ENCODE data around the gene COX14.
A peak's percentile ranks its signal among the peaks of the same experiment; 100 is the strongest.

COX14 gene

GRCh38 chr12:50070314-50071060 lies 41.5 kb upstream of the COX14 start:
- peak; percentile 94 for TF ChIP-seq CTCF (IDR thresholded peaks at IDR 0.05; ENCODE audit: extremely low read depth, insufficient read depth, missing control alignments)
- DNase-seq (ENCODE audit: low spot score) = peak; percentile 71
- in situ Hi-C loops (cut with MboI; ENCODE audit: low pct_unique_long_range_greater_than_20kb, low sequenced_read_pairs, unreplicated experiment) = loop anchor here (10.0 kb wide), 1 partner anchor 94 kb away; the partner anchor contains the start of gene CERS5

GRCh38 chr12:50072198-50072907 lies 39.7 kb upstream of the COX14 start:
- no peak for DNase-seq (ENCODE audit: low spot score)
- in situ Hi-C loops (cut with MboI; ENCODE audit: low pct_unique_long_range_greater_than_20kb, low sequenced_read_pairs, unreplicated experiment) = loop anchor here (10.0 kb wide), 1 partner anchor 92 kb away; the partner anchor contains the start of gene CERS5
- TF ChIP-seq CTCF (IDR thresholded peaks at IDR 0.05; ENCODE audit: extremely low read depth, insufficient read depth, missing control alignments) = no peak

- in situ Hi-C loops (cut with MboI; ENCODE audit: low pct_unique_long_range_greater_than_20kb, low sequenced_read_pairs, unreplicated experiment) = loop anchor here (10.0 kb wide), 1 partner anchor 92 kb away; the partner anchor contains the start of gene CERS5
- TF ChIP-seq CTCF (IDR thresholded peaks at IDR 0.05; ENCODE audit: extremely low read depth, insufficient read depth, missing control alignments) = no peak
- DNase-seq (ENCODE audit: low spot score) = no peak
These were observed 38.8 kb upstream of the COX14 start for GRCh38 chr12:50073206-50073605.

- no peak for TF ChIP-seq CTCF (IDR thresholded peaks at IDR 0.05; ENCODE audit: extremely low read depth, insufficient read depth, missing control alignments)
- in situ Hi-C loops (cut with MboI; ENCODE audit: low pct_unique_long_range_greater_than_20kb, low sequenced_read_pairs, unreplicated experiment) = loop anchor here (10.0 kb wide), 1 partner anchor 91 kb away; the partner anchor contains the start of gene CERS5
- no peak for DNase-seq (ENCODE audit: low spot score)
These were observed 38.3 kb upstream of the COX14 start for GRCh38 chr12:50073712-50074111.

- in situ Hi-C loops (cut with MboI; ENCODE audit: low pct_unique_long_range_greater_than_20kb, low sequenced_read_pairs, unreplicated experiment) = loop anchor here (10.0 kb wide), 1 partner anchor 90 kb away; the partner anchor contains the start of gene CERS5
- TF ChIP-seq CTCF (IDR thresholded peaks at IDR 0.05; ENCODE audit: extremely low read depth, insufficient read depth, missing control alignments) = peak; percentile 91
- DNase-seq (ENCODE audit: low spot score) = peak; percentile 88
These were observed 36.9 kb upstream of the COX14 start for GRCh38 chr12:50074936-50075807.

GRCh38 chr12:50075808-50076170 lies 36.2 kb upstream of the COX14 start:
- in situ Hi-C loops (cut with MboI; ENCODE audit: low pct_unique_long_range_greater_than_20kb, low sequenced_read_pairs, unreplicated experiment) = loop anchor here (10.0 kb wide), 1 partner anchor 89 kb away; the partner anchor contains the start of gene CERS5
- DNase-seq (ENCODE audit: low spot score) = no peak
- TF ChIP-seq CTCF (IDR thresholded peaks at IDR 0.05; ENCODE audit: extremely low read depth, insufficient read depth, missing control alignments) = no peak
